AG10803 (cell line): Measurements from ENCODE around the gene MEGF10.
"Not testable (repeated sequence)": the region's sequence is repeated elsewhere in the genome, so short reads cannot be mapped to it uniquely, and the experiment has no call there.

Experiments
- DNase-seq: peaks from one replicate; pipeline ENCODE4 v3.0.0; 2010; ENCODE audit warnings: low read depth
- H3K4me3 ChIP-seq: 2 replicates; pipeline ENCODE4 v1.5.1; 2011; ENCODE audit warnings: mild to moderate bottlenecking, low read length, control low read depth
- TF ChIP-seq, protein P1 (sequence below): conservative IDR thresholded peaks from 2 replicates; pipeline ENCODE4 v1.5.1; 2011; ENCODE audit warnings: mild to moderate bottlenecking, low read length, control low read depth, inconsistent platforms

Gene MEGF10

DNA sequence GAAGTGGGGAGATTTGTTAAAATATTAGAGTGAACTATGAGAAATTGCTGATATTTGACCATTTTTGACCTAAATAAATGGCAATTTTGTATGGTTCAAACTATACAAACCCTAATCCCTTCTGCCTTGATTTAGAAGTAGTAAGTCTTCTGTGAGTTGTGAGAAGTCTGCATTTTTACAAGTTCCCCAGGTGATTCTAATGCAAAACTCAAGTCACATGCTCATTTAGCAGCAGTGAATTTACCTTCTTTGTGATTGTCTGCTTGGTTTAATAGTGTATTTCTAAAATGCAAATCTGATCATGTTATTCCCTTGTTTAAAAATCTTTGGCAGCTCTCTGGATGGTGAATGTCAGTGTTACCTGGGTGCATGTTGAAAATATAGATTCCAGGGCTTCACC is 2.8 kb downstream of the MEGF10 start:
- TF ChIP-seq, protein P1, sequence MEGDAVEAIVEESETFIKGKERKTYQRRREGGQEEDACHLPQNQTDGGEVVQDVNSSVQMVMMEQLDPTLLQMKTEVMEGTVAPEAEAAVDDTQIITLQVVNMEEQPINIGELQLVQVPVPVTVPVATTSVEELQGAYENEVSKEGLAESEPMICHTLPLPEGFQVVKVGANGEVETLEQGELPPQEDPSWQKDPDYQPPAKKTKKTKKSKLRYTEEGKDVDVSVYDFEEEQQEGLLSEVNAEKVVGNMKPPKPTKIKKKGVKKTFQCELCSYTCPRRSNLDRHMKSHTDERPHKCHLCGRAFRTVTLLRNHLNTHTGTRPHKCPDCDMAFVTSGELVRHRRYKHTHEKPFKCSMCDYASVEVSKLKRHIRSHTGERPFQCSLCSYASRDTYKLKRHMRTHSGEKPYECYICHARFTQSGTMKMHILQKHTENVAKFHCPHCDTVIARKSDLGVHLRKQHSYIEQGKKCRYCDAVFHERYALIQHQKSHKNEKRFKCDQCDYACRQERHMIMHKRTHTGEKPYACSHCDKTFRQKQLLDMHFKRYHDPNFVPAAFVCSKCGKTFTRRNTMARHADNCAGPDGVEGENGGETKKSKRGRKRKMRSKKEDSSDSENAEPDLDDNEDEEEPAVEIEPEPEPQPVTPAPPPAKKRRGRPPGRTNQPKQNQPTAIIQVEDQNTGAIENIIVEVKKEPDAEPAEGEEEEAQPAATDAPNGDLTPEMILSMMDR = no peak
- no peak overlapping the region for H3K4me3 ChIP-seq
- no peak for DNase-seq

DNA sequence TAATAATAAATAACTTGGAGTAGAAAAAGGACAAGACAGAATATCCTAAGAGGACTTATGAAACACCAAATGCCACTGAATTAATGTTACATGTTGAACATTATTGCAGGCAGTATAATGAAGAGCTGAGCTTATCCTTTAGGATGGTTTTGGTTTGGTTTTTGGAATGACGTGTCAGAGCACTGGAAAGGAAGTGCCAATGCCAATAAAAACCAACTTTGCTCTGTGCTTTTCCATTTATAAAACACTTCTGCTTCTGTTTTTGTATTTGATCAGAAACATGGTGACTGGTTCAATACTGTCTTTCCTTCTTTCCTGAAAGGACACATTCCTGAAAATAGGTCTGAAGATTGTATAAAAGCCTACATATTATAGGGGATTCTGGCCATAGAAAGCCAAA is 4.2 kb downstream of the MEGF10 start:
- H3K4me3 ChIP-seq = no peak overlapping the region
- no peak for DNase-seq
- TF ChIP-seq, protein P1 = no peak

DNA sequence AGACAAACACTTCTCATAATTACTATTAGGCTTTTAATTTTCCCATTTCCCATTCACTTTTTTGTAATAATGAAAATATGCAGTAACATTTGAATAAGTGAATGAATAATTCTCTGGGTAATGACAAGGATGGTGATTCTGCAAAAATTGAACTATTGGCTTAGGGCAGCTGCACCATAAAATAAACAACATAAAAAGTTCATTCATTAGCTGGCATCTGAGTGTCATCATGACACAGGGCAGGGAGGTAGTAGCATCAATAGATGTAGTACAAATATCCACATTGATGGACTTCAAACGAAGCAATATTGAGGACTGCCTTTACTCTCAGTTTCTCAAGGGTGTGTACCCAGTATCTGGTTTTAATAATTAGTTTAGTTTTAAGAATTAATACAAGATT is 4.9 kb downstream of the MEGF10 start:
- TF ChIP-seq, protein P1 = no peak
- DNase-seq = no peak
- no peak overlapping the region for H3K4me3 ChIP-seq

DNA sequence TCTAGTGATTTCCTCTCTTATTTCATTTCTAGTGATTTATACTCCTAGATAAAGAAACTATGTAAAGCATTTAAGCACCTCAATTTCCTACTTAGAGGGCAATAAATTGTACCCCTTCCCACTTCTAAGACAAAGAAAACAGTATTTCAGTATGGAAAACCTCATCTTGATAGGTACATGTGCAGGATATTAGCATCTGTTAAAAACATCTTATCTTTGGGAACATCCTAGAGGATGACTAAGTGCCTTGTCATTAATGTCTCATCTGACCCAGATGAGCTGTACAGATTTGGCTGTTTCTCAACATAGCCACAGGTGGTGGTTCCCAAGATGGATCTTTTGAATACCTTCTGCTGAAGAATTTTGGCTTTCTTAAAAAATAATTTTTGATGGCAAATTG is 5.7 kb downstream of the MEGF10 start:
- no peak for DNase-seq
- TF ChIP-seq, protein P1 = no peak
- no peak overlapping the region for H3K4me3 ChIP-seq

- H3K4me3 ChIP-seq, DNase-seq: not testable (repeated sequence)
Measured at GRCh38 chr5:127296894-127297293, 6.3 kb downstream of the MEGF10 start.

- DNase-seq = no peak
- H3K4me3 ChIP-seq = no peak overlapping the region
- TF ChIP-seq, protein P1 = no peak
Measured at GRCh38 chr5:127297348-127298035, 6.9 kb downstream of the MEGF10 start.

DNA sequence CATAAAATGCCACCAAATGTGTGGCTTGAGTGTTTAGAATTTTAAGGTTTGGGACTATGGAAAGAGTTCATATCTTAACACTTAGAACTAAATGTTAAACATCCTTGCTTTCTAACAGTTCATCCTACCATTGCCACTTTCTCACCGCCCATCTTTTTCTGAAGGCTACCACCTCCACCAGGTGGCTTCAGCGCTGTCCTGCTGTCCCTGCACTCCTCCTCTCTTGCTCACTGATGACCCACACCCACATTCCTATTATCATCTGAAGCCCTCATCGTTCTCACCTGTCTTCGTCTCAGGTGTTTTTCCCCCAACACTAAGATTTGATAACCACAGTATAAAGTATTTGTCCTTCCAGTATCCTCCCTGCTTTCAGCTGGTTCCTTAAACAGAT is 7.4 kb downstream of the MEGF10 start:
- TF ChIP-seq, protein P1 = no peak
- no peak for DNase-seq
- H3K4me3 ChIP-seq = no peak overlapping the region
